GM23248 (cell line): ENCODE results near the gene TFRC. TPM values are rescaled to one million over a fixed set of nuclear protein-coding genes. Genes with fewer than 3 reads are reported as not detected.

Source experiments
- DNase-seq: peaks from one replicate; pipeline ENCODE4 v3.0.0-alpha.2; 2015
- H2AFZ ChIP-seq: fragments of 200-600 bp; sonication (generic); 2 replicates; pipeline ENCODE4 v1.6.1; 2016; ENCODE audit warnings: antibody characterized with exemption
- H3F3A ChIP-seq: fragments of 200-600 bp; sonication (generic); 2 replicates; pipeline ENCODE4 v1.6.1; 2016; ENCODE audit warnings: mild to moderate bottlenecking, antibody characterized with exemption, mixed run types; ENCODE audit not compliant: insufficient read depth
- H3K27ac ChIP-seq: fragments of 200-600 bp; sonication (generic); 2 replicates; pipeline ENCODE4 v1.5.1; 2016; ENCODE audit warnings: mild to moderate bottlenecking
- H3K27me3 ChIP-seq: fragments of 200-600 bp; sonication (generic); replicated peaks from 2 replicates; pipeline ENCODE4 v1.6.1; 2016; ENCODE audit warnings: mild to moderate bottlenecking; ENCODE audit not compliant: insufficient read depth
- H3K36me3 ChIP-seq: fragments of 200-600 bp; sonication (generic); 2 replicates; pipeline ENCODE4 v1.6.1; 2016; ENCODE audit warnings: low read depth, mild to moderate bottlenecking
- H3K4me1 ChIP-seq: fragments of 200-600 bp; sonication (generic); 2 replicates; pipeline ENCODE4 v1.6.1; 2016; ENCODE audit warnings: mild to moderate bottlenecking; ENCODE audit not compliant: insufficient read depth
- H3K4me2 ChIP-seq: fragments of 200-600 bp; sonication (generic); one replicate; pipeline ENCODE4 v1.6.1; 2016; ENCODE audit warnings: mild to moderate bottlenecking; ENCODE audit not compliant: unreplicated experiment
- H3K4me3 ChIP-seq: fragments of 200-600 bp; sonication (generic); 2 replicates; pipeline ENCODE4 v1.5.1; 2016; ENCODE audit warnings: mild to moderate bottlenecking
- H3K79me2 ChIP-seq: fragments of 200-600 bp; sonication (generic); 2 replicates; pipeline ENCODE4 v1.6.1; 2016; ENCODE audit warnings: mild to moderate bottlenecking; ENCODE audit not compliant: insufficient read depth
- H3K9ac ChIP-seq: fragments of 200-600 bp; sonication (generic); 2 replicates; pipeline ENCODE4 v1.6.1; 2016; ENCODE audit warnings: mild to moderate bottlenecking
- H3K9me2 ChIP-seq: fragments of 200-600 bp; sonication (generic); 2 replicates; pipeline ENCODE4 v1.6.1; 2016; ENCODE audit warnings: mixed run types, mild to moderate bottlenecking, moderate library complexity; ENCODE audit not compliant: insufficient read depth
- H3K9me3 ChIP-seq: fragments of 200-600 bp; sonication (generic); one replicate; pipeline ENCODE4 v1.6.1; 2017; ENCODE audit warnings: low read depth
- H4K20me1 ChIP-seq: fragments of 200-600 bp; sonication (generic); 2 replicates; pipeline ENCODE4 v1.6.0; 2016; ENCODE audit not compliant: insufficient read depth
- EZH2 ChIP-seq: fragments of 200-600 bp; sonication (generic); IDR thresholded peaks from 2 replicates; pipeline ENCODE4 v1.6.1; 2018; ENCODE audit warnings: antibody characterized with exemption, mild to moderate bottlenecking; ENCODE audit not compliant: insufficient read depth, poor library complexity, severe bottlenecking
- EZH2phosphoT487 ChIP-seq: fragments of 200-600 bp; sonication (generic); IDR thresholded peaks from 2 replicates; pipeline ENCODE4 v1.6.1; 2018; ENCODE audit warnings: antibody characterized with exemption, moderate library complexity, mild to moderate bottlenecking, low read depth; ENCODE audit not compliant: insufficient read depth
- WGBS, 2 experiments: methylation state at CpG; one replicate each; pipeline ENCODE4 v1.1.6; 2015 to 2017; ENCODE audit warnings: low lambda C conversion rate in 2 of 2, low coverage in 1 of 2; ENCODE audit errors: missing lambda C conversion rate in 2 of 2; 5-methylcytosine and 5-hydroxymethylcytosine counted together
- in situ Hi-C: fragments of 300-500 bp; cut with MboI; formaldehyde crosslinking; loops from 2 replicates; pipeline ENCODE4 v1.15.0; 2020
- polyA plus RNA-seq: library from polyadenylated mRNA; unstranded; fragments of >200 nt; fragmentation: Nextera tagmentation; extraction: Ambion mirVana; gene quantifications from 2 replicates; pipeline ENCODE4 v1.2.1, GENCODE V29; 2016
- total RNA-seq: library from RNA; depleted of rRNA; stranded (reverse); fragments of >200 nt; shearing (Covaris generic); gene quantifications from 2 replicates; pipeline ENCODE4 v1.2.3, GENCODE V29; 2014

The TFRC gene
- total and polyA plus RNA-seq, 2 experiments from 2014 or later = 64.1 to 107 TPM

- H3K9me3 ChIP-seq = no peaks in the 10 kb centered on the region
- no peaks in the 10 kb centered on the region for H3K79me2 ChIP-seq
- no peaks in the 10 kb centered on the region for H3K27me3 ChIP-seq
- H3F3A ChIP-seq = peaks cover 18% of the 10 kb centered on the region; the same call in 1 of the 2 replicates
- H4K20me1 ChIP-seq = no peaks in the 10 kb centered on the region
- WGBS, 2 experiments = 88 to 90% methylated on average over 6 of the region's 6 CpGs
- TF ChIP-seq EZH2 = no peak
- no peak for TF ChIP-seq EZH2phosphoT487
- H2AFZ ChIP-seq = no peak overlapping the region
- H3K4me1 ChIP-seq = no peaks in the 10 kb centered on the region
- peaks cover 51% of the 10 kb centered on the region for H3K36me3 ChIP-seq
- no peak for DNase-seq
- no peak overlapping the region for H3K9ac ChIP-seq
- in situ Hi-C loops = loop anchor here (25.0 kb wide), 1 partner anchor 461 kb away; the partner anchor contains the start of genes RNF168 and SMCO1
- no peak overlapping the region for H3K27ac ChIP-seq
- no peaks in the 10 kb centered on the region for H3K9me2 ChIP-seq
- H3K4me2 ChIP-seq = no peak overlapping the region
- no peak overlapping the region for H3K4me3 ChIP-seq
These were observed 30.4 kb downstream of the TFRC start for GRCh38 chr3:196051282-196052076.

DNA sequence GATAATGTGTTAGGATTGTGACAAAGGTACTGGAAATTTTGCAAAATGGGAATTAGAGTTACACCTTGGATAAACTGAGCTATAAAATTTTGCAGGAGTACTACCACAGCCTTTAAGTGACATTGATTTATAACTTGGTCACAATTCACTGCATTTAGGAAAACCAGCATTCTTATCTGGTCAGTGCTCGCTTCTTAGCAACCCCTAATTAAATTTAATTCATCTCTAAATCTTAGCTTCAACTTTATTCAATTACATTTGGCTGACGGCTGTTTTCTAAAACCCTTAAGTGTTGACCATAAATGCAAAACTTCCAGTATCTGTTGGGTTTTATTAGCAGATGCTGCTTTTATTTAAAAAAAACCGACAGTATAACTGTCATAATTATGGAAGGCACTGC lies 31.3 kb downstream of the TFRC start:
- TF ChIP-seq EZH2phosphoT487 = no peak
- no peak for TF ChIP-seq EZH2
- H3K27me3 ChIP-seq = no peaks in the 10 kb centered on the region
- H4K20me1 ChIP-seq = no peaks in the 10 kb centered on the region
- no peaks in the 10 kb centered on the region for H3K4me1 ChIP-seq
- no peak overlapping the region for H3K27ac ChIP-seq
- no peak overlapping the region for H3K9ac ChIP-seq
- peaks cover 18% of the 10 kb centered on the region; the same call in 1 of the 2 replicates for H3F3A ChIP-seq
- no peak overlapping the region for H3K4me2 ChIP-seq
- no peaks in the 10 kb centered on the region for H3K79me2 ChIP-seq
- DNase-seq = no peak
- no peaks in the 10 kb centered on the region for H3K9me2 ChIP-seq
- in situ Hi-C loops = loop anchor here (25.0 kb wide), 1 partner anchor 462 kb away; the partner anchor contains the start of genes RNF168 and SMCO1
- H3K4me3 ChIP-seq = no peak overlapping the region
- no peak overlapping the region for H2AFZ ChIP-seq
- H3K36me3 ChIP-seq = peaks cover 48% of the 10 kb centered on the region
- no peaks in the 10 kb centered on the region for H3K9me3 ChIP-seq
- WGBS, 2 experiments = 94 to 100% methylated on average over 3 of the region's 3 CpGs

DNA sequence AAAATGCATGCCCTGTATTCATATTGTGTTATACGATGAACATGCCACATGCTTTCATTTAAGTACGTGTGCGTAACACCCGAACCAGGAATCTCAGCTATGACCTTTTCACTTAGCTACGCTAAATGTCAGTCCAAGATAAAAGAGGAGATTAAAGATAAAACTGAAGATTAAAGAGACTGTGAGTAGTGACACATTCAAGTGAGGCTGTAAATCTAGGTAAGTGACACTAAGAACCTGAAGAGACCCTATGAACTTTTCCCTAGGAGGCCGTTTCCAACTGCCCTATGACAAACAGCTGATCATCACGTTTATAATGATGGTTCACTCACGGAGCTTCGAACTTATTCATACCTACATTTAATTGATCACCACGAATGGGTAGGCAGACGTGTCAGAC lies 32.2 kb downstream of the TFRC start:
- no peaks in the 10 kb centered on the region for H3K9me3 ChIP-seq
- TF ChIP-seq EZH2phosphoT487 = no peak
- TF ChIP-seq EZH2 = no peak
- WGBS, 2 experiments = 57 to 62% methylated on average over 11 of the region's 11 CpGs
- in situ Hi-C loops = loop anchor here (25.0 kb wide), 1 partner anchor 463 kb away; the partner anchor contains the start of genes RNF168 and SMCO1
- peaks cover 18% of the 10 kb centered on the region; the same call in 1 of the 2 replicates for H3F3A ChIP-seq
- no peaks in the 10 kb centered on the region for H3K27me3 ChIP-seq
- H3K27ac ChIP-seq = no peak overlapping the region
- no peak overlapping the region for H3K4me3 ChIP-seq
- no peaks in the 10 kb centered on the region for H3K4me1 ChIP-seq
- no peaks in the 10 kb centered on the region for H3K79me2 ChIP-seq
- no peak overlapping the region for H3K4me2 ChIP-seq
- H3K9me2 ChIP-seq = no peaks in the 10 kb centered on the region
- no peak overlapping the region for H3K9ac ChIP-seq
- no peak overlapping the region for H2AFZ ChIP-seq
- H3K36me3 ChIP-seq = peaks cover 39% of the 10 kb centered on the region
- no peaks in the 10 kb centered on the region for H4K20me1 ChIP-seq
- DNase-seq = no peak

DNA sequence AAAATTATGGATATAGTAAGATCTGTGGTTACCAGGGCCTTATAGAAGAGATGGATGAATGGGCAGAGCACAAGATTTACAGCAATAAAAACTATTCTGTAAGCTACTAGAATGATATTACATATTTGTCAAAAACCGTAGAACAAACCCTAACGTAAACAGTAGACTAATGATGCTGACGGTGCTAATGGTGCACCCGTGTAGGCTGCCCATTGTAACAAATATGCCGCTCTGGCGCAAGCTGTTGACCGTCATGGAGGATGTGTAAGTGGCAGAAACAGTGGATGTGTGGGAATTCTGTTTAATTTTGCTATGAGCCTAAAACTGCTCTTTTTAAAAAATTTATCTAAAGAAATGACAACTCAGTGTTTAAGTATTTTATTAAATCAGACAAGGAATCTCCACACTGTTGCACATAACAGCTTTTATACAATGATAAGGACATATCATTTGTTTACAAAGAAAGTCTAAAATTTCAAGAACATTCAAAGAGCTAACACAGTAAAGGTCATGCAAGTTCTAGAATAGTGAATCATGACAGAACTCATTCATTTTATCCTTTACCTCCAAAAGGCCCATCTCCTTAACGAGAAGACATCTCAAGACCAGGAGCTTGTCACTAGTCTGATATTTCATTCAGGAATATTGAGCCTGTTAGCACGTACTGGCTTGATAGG lies 32.8 kb downstream of the TFRC start:
- no peak overlapping the region for H2AFZ ChIP-seq
- H3K9me2 ChIP-seq = no peaks in the 10 kb centered on the region
- WGBS, 2 experiments = 79 to 82% methylated on average over 9 of the region's 9 CpGs
- H3K27me3 ChIP-seq = no peaks in the 10 kb centered on the region
- H3K9me3 ChIP-seq = no peaks in the 10 kb centered on the region
- H3F3A ChIP-seq = peaks cover 18% of the 10 kb centered on the region; the same call in 1 of the 2 replicates
- H3K4me3 ChIP-seq = no peak overlapping the region
- H3K27ac ChIP-seq = no peak overlapping the region
- DNase-seq = no peak
- no peak overlapping the region for H3K4me2 ChIP-seq
- H3K4me1 ChIP-seq = no peaks in the 10 kb centered on the region
- H4K20me1 ChIP-seq = no peaks in the 10 kb centered on the region
- no peaks in the 10 kb centered on the region for H3K79me2 ChIP-seq
- peaks cover 36% of the 10 kb centered on the region for H3K36me3 ChIP-seq
- in situ Hi-C loops = no loop called here
- no peak overlapping the region for H3K9ac ChIP-seq
- TF ChIP-seq EZH2phosphoT487 (no peak), EZH2 (no peak)
